Urinary bladder (tissue), 4 donors: ENCODE data around the gene TMEM178B. TPM values are rescaled to one million over a fixed set of nuclear protein-coding genes. Genes with fewer than 3 reads are reported as not detected.
"Not testable (repeated sequence)": the region's sequence is repeated elsewhere in the genome, so short reads cannot be mapped to it uniquely, and the experiment has no call there.

Experiments used
- DNase-seq: peaks from one replicate; pipeline ENCODE4 v3.0.0-alpha.2; 2015; ENCODE audit errors: extremely low spot score
- H3K27ac ChIP-seq: one replicate; pipeline ENCODE4 v1.5.1; 2013; ENCODE audit warnings: low read depth, mild to moderate bottlenecking, moderate library complexity
- H3K36me3 ChIP-seq: one replicate; pipeline ENCODE4 v1.6.1; 2013; ENCODE audit warnings: mild to moderate bottlenecking, moderate library complexity; ENCODE audit not compliant: insufficient read depth
- H3K4me1 ChIP-seq: one replicate; pipeline ENCODE4 v1.6.1; 2013; ENCODE audit warnings: mild to moderate bottlenecking, moderate library complexity; ENCODE audit not compliant: insufficient read depth
- H3K4me3 ChIP-seq: one replicate; pipeline ENCODE4 v1.5.1; 2013; ENCODE audit warnings: low read depth, low read length
- WGBS: extraction: QIAGEN DNeasy Blood & Tissue Kit; methylation state at CpG from one replicate; pipeline ENCODE4 v1.1.7; 2013; 5-methylcytosine and 5-hydroxymethylcytosine counted together
- polyA plus RNA-seq: library from polyadenylated mRNA; stranded (reverse); fragments of 200-250 nt; gene quantifications from one replicate; pipeline ENCODE4 v1.2.3, GENCODE V29; 2013
- total RNA-seq: library from RNA; depleted of rRNA; stranded (reverse); fragments of >200 nt; gene quantifications from one replicate; pipeline ENCODE4 v1.2.3, GENCODE V29; 2014
- donor health status: healthy with polysubstance abuse.
- donor health status: healthy.

The TMEM178B gene
- total and polyA plus RNA-seq, 2 donors = 0.57 to 2.0 TPM

DNA sequence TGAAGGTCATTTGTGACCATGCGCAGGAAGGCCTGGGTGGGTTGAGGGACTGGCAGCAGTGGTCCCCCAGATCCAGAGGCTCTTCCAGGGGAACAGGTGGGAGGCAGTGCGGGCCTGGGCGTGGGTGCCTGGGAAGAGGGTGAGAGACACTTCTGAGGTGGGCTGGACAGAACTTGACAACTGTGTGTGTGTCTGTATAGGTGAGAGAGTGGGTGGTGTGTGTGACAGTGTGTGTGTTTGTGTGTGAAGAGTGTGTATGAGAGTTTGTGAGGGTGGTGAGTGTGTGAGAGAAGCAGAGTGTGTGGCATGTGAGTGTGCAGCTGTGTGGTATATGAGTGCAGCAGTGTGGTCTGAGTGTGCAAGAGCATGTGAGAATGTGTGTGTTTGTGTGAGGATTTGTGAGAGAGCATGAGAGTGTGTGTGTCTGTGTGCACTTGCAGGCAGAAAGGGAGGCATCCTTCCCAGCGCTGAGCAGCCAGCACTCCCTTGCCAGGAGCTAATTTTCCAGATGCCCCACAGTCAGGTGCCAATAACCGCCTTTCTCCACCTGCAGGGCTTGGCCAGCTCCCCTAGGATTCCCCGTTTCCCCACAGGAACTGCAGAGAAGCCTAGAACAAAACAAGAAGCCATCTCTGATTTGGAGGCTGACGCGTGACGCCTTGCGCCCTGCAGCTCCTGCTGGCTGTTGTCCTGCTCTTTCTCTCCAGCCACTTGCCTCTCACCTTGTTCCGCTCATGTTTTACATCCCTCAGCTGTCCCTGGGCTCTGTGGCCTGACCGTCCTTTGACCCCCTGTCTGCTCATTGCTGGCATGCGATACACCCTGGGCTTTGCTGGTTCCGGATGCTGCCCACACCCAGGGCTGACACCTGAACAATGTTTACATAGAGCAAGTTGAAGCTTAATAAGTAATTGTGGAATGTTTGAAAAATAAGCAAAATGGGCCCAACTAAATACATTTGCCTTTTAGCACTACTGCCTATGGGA, 88.0 kb downstream of the TMEM178B start:
- 80% methylated on average over 14 of the region's 14 CpGs for WGBS
- Histone ChIP-seq H3K4me3 (no peak overlapping the region), H3K4me1 (no peaks in the 10 kb centered on the region), H3K27ac (no peak overlapping the region), H3K36me3 (no peaks in the 10 kb centered on the region)
- no peak for DNase-seq

DNA sequence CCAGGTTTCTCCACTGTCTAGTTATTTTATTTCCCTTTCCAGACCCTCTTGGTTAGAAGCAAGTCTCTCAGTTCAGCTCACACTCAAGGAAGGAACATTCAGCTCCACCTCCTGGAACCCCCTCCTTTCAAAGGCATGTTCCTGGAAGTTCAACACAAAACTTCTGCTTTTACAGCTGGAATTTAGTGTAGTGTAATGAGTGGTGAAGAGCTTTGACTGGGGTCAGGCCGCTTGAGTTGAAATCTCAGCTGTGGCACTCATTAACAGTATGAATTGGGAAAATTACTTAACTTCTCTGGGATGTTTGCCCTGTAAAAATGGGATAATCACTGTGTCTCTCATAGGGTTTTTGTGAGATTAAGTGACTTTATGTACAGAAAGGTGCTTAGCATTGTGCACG, 91.7 kb downstream of the TMEM178B start:
- Histone ChIP-seq H3K4me1 (no peaks in the 10 kb centered on the region), H3K36me3 (no peaks in the 10 kb centered on the region), H3K27ac (no peak overlapping the region), H3K4me3 (no peak overlapping the region)
- DNase-seq = no peak
- WGBS = 43% methylated on average over 2 of the region's 2 CpGs

DNA sequence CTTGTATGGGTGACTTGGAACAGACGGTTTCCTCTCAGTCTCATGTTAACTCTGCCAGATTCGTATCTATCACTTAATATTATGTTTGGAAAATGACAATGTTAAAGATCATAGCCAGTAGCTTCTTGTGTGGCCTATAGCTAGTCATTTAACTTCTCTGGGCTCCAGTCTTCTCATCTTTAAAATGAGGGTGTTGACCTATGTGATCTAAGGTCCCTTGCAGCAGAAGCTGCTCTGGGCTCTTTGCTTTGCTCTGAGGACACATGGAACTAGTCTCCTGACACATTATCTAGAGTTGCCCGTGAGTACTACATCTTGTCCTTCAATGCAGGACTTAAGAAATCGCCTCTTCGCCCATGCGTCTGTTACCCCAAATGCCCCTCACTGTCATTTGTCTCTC, 93.1 kb downstream of the TMEM178B start:
- Histone ChIP-seq H3K36me3 (no peaks in the 10 kb centered on the region), H3K27ac (no peak overlapping the region), H3K4me1 (no peaks in the 10 kb centered on the region), H3K4me3 (no peak overlapping the region)
- DNase-seq = no peak
- 85% methylated on average over 6 of the region's 6 CpGs for WGBS

DNA sequence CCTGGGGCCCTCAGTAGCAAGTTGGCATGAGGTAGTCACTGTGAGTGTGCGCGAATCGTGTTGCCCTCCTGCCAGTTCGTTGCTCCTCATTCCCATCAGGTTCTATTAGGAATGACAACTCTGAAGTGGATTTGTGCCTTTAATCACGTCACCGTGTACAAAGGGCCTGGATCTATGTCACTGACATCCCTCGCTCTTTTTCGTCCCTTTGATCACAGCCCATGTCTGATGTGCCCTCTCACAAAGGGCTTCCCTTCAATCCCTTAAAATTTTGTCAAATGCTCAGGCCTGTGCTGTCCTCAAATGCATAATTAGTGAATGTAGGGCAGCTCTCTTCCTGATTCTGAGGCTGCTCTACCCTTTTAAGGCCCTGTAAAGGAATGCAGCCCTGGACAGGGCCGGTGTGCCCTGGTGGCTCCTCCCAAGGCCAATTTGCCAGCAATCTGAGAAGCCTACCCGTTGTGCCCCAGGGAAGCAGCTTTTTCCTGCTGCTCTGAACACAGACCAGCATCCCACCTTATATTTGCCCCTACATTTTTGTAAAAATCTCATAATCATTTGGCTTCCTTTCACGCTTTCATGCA, 93.6 kb downstream of the TMEM178B start:
- 72% methylated on average over 11 of the region's 11 CpGs for WGBS
- no peaks in the 10 kb centered on the region for H3K4me1 ChIP-seq
- H3K27ac ChIP-seq = no peak overlapping the region
- H3K36me3 ChIP-seq = no peaks in the 10 kb centered on the region
- no peak for DNase-seq
- H3K4me3 ChIP-seq = no peak overlapping the region

DNA sequence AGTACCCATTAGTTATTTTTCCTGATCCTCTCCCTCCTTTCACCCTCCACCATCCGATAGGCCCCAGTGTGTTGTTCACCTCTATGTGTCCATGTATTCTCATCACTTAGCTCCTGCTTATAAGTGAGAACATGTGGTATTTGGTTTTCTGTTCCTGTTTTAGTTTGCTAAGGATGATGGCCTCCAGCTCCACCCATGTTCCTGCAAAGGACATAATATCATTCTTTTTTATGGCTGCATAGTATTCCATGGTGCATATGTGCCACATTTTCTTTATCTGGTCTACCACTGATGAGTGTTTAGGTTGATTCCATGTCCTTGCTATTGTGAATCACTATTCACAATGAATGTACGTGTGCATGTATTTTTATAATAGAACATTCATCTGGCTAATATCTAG, 95.3 kb downstream of the TMEM178B start:
- 84% methylated on average over 2 of the region's 2 CpGs for WGBS
- H3K4me3 ChIP-seq, DNase-seq: not testable (repeated sequence)

DNA sequence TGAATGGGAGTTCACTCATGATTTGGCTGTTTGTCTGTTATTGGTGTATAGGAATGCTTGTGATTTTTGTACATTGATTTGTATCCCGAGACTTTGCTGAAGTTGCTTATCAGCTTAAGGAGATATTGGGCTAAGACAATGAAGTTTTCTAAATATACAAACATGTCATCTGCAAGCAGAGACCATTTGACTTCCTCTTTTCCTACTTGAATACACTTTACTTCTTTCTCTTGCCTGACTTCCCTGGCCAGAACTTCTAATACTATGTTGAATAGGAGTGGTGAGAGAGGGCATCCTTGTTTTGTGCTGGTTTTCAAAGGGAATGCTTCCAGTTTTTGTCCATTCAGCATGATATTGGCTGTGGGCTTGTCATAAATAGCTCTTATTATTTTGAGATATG, 101.9 kb downstream of the TMEM178B start:
- 69% methylated on average over 1 of the region's 1 CpG for WGBS
- not testable (repeated sequence) for H3K27ac ChIP-seq, H3K4me1 ChIP-seq, DNase-seq, H3K4me3 ChIP-seq, H3K36me3 ChIP-seq

More for the DNA sequence above, 95.3 kb downstream of the TMEM178B start:
- not testable (repeated sequence) for H3K4me1 ChIP-seq, H3K27ac ChIP-seq, H3K36me3 ChIP-seq

DNA sequence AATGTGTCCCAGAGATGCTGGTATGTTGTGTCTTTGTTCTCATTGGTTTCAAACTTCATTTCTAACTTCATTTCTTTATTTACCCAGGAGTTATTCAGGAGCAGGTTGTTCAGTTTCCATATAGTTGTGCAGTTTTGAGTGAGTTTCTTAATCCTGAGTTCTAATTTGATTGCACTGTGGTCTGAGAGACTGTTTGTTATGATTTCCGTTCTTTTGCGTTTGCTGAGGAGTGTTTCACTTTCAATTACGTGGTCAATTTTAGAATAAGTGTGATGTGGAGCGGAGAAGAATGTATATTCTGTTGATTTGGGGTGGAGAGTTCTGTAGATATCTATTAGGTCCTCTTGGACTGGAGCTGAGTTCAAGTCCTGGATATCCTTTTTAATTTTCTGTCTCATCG, 103.3 kb downstream of the TMEM178B start:
- not testable (repeated sequence) for H3K4me3 ChIP-seq, H3K4me1 ChIP-seq, DNase-seq, H3K27ac ChIP-seq, H3K36me3 ChIP-seq
- WGBS = 86% methylated on average over 5 of the region's 5 CpGs

DNA sequence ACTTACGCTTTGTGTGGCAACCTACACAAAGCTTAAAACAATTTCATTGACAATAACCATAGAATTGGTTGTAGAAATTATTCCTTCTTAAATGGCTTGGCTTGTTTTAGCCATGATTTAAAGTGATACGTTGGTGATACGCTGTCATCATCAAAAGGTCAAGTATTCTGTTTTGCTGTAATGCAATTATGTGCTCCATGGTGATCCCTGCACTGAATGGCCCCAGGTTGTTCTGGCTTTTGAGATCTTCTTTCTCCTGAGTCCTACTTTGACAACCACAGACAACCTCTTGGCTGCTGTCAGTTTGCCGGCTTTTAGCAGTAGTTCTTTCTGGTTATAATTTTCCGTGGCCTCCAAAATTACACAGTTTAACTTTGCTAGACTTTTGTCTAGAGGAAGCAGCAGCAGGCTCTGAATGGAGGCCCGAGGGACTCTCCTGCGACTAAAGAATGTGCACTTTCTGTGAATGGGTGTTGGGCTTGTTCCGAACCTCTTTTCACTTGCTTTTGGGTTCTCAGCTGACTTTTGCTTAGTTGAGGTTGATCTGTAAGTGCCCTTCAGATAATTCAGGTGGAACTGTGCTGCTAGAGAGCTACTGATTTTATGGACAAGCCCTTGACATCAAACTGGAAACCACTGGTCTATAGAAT, 104.7 kb downstream of the TMEM178B start:
- Histone ChIP-seq H3K27ac (no peak overlapping the region), H3K4me1 (no peaks in the 10 kb centered on the region), H3K4me3 (no peak overlapping the region), H3K36me3 (no peaks in the 10 kb centered on the region)
- WGBS = 86% methylated on average over 8 of the region's 8 CpGs
- DNase-seq = no peak

DNA sequence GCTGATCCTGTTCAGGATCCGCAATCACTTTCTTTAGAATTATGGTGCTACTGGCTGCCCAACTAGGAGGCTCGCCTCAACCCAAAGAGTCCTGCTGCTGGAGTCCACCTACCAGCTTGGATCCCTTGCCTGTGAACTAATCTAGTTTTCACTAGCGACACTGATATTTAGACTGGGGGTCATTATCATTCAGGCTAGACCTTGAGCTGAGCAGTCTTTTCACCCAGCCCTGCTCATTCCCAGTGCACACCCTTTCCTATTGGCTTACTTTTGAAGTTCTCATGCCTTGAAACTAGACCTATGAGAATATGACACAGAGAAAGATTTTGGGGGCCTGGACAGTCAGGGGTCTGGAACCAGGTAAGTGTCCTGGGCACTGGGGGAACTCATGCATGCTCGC, 107.9 kb downstream of the TMEM178B start:
- WGBS = 92% methylated on average over 4 of the region's 4 CpGs
- Histone ChIP-seq H3K36me3 (no peaks in the 10 kb centered on the region), H3K27ac (no peak overlapping the region), H3K4me3 (no peak overlapping the region), H3K4me1 (no peaks in the 10 kb centered on the region)
- no peak for DNase-seq

DNA sequence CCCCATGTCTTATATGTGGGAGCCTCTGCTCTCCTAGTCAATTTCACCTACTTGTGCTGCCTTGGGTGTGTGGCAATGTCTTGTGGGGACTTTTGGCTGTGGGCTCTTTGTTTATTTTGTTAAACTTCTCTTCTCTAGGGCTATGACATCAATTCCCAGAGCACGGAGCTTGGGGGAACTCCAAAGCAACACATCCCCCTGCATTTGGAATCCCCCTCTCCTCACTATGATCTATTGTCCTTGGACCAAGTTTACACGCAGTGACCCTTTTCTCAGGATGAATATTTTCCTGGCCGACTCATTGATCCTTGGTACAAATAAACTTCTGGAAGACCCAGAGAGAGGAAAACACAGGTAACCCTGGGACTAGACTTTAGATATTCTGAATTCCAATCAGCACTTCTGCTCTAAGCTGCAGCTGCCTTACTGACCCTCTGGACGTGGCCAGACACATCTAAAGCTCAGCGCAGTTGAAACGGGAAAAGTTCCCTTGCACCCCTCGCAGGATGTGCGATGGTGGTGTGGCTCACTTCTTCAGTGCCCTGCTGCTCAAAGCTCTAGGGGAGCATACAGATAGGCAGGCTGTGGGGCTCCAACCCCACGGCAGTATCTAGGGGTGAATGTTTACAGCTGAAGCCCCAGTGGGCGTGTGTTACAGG, 110.8 kb downstream of the TMEM178B start:
- H3K27ac ChIP-seq = no peak overlapping the region
- no peaks in the 10 kb centered on the region for H3K36me3 ChIP-seq
- DNase-seq = no peak
- H3K4me1 ChIP-seq = no peaks in the 10 kb centered on the region
- WGBS = 73% methylated on average over 10 of the region's 10 CpGs
- no peak overlapping the region for H3K4me3 ChIP-seq

DNA sequence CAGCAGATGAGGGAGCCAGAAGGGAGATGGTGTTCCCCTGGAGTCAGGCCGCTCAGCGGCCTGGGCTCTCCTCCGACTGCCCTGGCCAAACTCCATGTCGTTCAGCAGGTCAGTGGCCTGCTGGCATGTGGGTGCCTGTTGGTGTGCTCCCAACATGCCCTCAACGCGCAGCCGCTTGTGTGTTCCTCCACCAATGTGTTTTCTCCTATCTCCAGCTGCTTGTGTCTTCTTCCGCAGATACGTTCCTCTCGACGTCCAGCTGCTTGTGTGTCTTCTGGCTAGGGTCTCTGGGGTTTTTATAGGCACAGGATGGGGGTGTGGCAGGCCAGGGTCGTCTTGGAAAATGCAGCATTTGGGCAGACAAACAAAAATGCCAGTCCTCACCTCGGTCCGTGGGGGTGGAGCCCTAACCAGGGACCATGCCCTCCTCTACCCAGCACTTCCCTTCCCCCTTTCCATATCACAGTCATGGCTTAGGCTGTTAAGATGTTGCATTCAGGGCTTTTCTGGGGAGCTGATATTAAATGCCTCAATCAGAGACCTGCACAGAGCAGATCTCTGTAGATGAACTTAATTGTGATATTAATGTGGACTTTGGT, 111.6 kb downstream of the TMEM178B start:
- Histone ChIP-seq H3K4me3 (no peak overlapping the region), H3K4me1 (no peaks in the 10 kb centered on the region), H3K36me3 (no peaks in the 10 kb centered on the region), H3K27ac (no peak overlapping the region)
- no peak for DNase-seq
- WGBS = 81% methylated on average over 14 of the region's 14 CpGs

DNA sequence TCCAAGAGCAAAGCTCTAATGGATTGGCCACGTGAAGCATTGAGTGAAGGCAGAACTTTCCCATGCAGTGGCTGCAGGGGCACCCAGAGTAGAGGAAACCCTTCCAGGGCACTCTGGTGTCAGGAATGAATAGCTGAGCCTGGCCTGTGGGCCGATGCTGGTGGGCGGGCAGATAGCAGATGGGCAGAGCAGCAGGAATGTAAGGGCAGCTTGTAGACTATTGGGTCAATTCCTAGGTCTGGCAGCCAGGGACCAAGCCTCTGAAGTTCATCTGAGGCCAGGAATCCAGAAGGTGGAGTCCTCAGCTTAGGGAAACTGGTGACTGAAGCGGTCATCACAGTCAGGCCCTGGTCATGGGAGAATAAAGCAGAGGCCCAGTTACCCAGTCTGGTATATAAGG, 115.4 kb downstream of the TMEM178B start:
- Histone ChIP-seq H3K4me1 (no peaks in the 10 kb centered on the region), H3K4me3 (no peak overlapping the region), H3K27ac (no peak overlapping the region), H3K36me3 (no peaks in the 10 kb centered on the region)
- WGBS = 83% methylated on average over 4 of the region's 4 CpGs
- DNase-seq = no peak

DNA sequence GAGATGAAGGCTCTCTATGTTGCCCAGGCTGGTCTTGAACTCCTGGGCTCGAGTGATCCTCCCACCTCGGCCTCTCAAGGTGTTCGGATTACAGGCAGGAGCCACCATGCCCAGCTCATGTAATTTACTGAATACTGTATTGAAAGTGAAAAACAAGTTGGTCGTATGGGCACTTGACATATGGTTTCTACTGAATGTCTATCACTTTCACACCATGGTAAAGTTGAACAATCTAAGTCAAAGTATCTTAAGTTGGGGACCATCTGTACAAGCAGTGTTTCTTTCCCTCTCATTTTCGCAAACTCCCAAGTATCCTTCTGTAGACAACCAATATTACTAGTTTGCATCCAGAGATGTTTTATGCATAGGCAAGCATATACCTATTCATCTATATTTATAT, 116.6 kb downstream of the TMEM178B start:
- Histone ChIP-seq H3K4me3 (no peak overlapping the region), H3K36me3 (no peaks in the 10 kb centered on the region), H3K4me1 (no peaks in the 10 kb centered on the region), H3K27ac (no peak overlapping the region)
- DNase-seq = no peak
- WGBS = 67% methylated on average over 5 of the region's 5 CpGs
